Fibroblast of lung (primary cell): ENCODE measurements around the gene CEP192. TPM values are rescaled to one million over a fixed set of nuclear protein-coding genes. Genes with fewer than 3 reads are reported as not detected.
"Not testable (repeated sequence)": the region's sequence is repeated elsewhere in the genome, so short reads cannot be mapped to it uniquely, and the experiment has no call there.

Source experiments
- DNase-seq, 2 donors: peaks; one replicate each; pipeline versions ENCODE4 v3.0.0 to v3.0.0-alpha.2; 2010; ENCODE audit warnings: low read depth in 2 of 2
- H2AFZ ChIP-seq: 2 replicates; pipeline ENCODE4 v1.5.1; 2012; ENCODE audit warnings: low read length, control low read depth, inconsistent platforms
- H3K27ac ChIP-seq: 2 replicates; pipeline ENCODE4 v1.5.1; 2011; ENCODE audit warnings: low read length, control low read depth; ENCODE audit not compliant: insufficient read depth
- H3K27me3 ChIP-seq: 2 replicates; pipeline ENCODE4 v1.5.1; 2011; ENCODE audit warnings: mild to moderate bottlenecking, low read length; ENCODE audit not compliant: control insufficient read depth, insufficient read depth
- H3K36me3 ChIP-seq: 2 replicates; pipeline ENCODE4 v1.5.1; 2011; ENCODE audit warnings: low read length; ENCODE audit not compliant: control insufficient read depth, insufficient read depth
- H3K4me1 ChIP-seq: 2 replicates; pipeline ENCODE4 v1.5.1; 2011; ENCODE audit warnings: low read length; ENCODE audit not compliant: control insufficient read depth, insufficient read depth; ENCODE audit errors: extremely low read depth
- H3K4me2 ChIP-seq: 2 replicates; pipeline ENCODE4 v1.5.1; 2011; ENCODE audit warnings: low read length, control low read depth; ENCODE audit not compliant: insufficient read depth; ENCODE audit errors: extremely low read depth
- H3K4me3 ChIP-seq, 4 experiments: fragments of 200-600 bp in 1 of 4; sonication (generic) in 1 of 4; replicated peaks in 1 of 4; 2 replicates each; pipeline ENCODE4 v1.5.1; 2011 to 2016; ENCODE audit warnings: low read length in 4 of 4, low read depth in 3 of 4, mild to moderate bottlenecking in 3 of 4, control low read depth in 2 of 4, inconsistent platforms in 1 of 4, mixed read lengths in 1 of 4; ENCODE audit not compliant: insufficient read depth in 1 of 4; ENCODE audit errors: control extremely low read depth in 1 of 4
- H3K79me2 ChIP-seq: 2 replicates; pipeline ENCODE4 v1.5.1; 2012; ENCODE audit warnings: mild to moderate bottlenecking, low read length, inconsistent platforms; ENCODE audit not compliant: control insufficient read depth, insufficient read depth
- H3K9ac ChIP-seq: 2 replicates; pipeline ENCODE4 v1.5.1; 2011; ENCODE audit warnings: mild to moderate bottlenecking, low read length, control low read depth; ENCODE audit not compliant: insufficient read depth
- H3K9me3 ChIP-seq: 2 replicates; pipeline ENCODE4 v1.5.1; 2012; ENCODE audit warnings: low read depth, low read length; ENCODE audit not compliant: control insufficient read depth, insufficient read depth
- H4K20me1 ChIP-seq: 2 replicates; pipeline ENCODE4 v1.5.1; 2011; ENCODE audit warnings: low read length; ENCODE audit not compliant: control insufficient read depth, insufficient read depth; ENCODE audit errors: extremely low read depth
- CTCF ChIP-seq, 2 donors: IDR thresholded peaks in 1 of 2; conservative IDR thresholded peaks in 1 of 2; 1 replicate in 1 of 2; 2 replicates in 1 of 2; pipeline ENCODE4 v1.5.1; 2011 to 2012; ENCODE audit warnings: low read length in 2 of 2, control low read depth in 1 of 2, inconsistent platforms in 1 of 2, low read depth in 1 of 2, mild to moderate bottlenecking in 1 of 2
- EZH2 ChIP-seq: IDR thresholded peaks from 2 replicates; pipeline ENCODE4 v1.5.1; 2012; ENCODE audit warnings: low read length, control low read depth, mild to moderate bottlenecking; ENCODE audit errors: missing control alignments
- polyA plus RNA-seq, 2 donors: library from polyadenylated mRNA; depleted of rRNA in 1 of 2; stranded (reverse) in 1 of 2; unstranded in 1 of 2; fragments of >200 nt; gene quantifications; 2 replicates each; pipeline ENCODE4 v1.2.1, GENCODE V29; 2011 to 2012; ENCODE audit warnings: missing spikeins in 1 of 2
- total RNA-seq: library from RNA; depleted of rRNA; stranded (reverse); fragments of >200 nt; gene quantifications from 2 replicates; pipeline ENCODE4 v1.2.1, GENCODE V29; 2014

CEP192 gene
- total and polyA plus RNA-seq, 2 donors (not counting 1 experiment from before 2014, with no cell fraction given): 12.5 to 32.7 TPM

DNA sequence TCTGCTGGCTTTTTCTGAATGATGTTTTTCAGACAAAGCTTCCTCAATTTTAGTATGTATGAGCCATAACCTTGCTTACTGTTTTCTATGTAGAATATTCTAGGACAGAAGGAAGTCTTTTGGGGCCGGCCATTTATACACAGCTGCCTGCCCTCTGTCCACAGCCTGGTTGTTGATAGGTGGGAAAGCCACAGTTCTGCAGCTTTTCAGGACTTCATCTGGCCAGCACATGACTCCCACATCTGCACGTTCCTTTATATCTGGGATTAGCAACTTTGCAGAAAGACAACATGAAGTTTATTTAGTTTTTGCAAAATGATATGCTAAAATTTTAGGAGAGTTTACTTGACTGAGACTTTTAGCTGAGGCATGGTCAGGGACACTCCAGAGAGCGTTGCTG, 105.6 kb downstream of the CEP192 start:
- H3K79me2 ChIP-seq: no peaks in the 10 kb centered on the region
- no peaks in the 10 kb centered on the region for H3K4me1 ChIP-seq
- no peaks in the 10 kb centered on the region for H4K20me1 ChIP-seq
- no peak overlapping the region for H3K4me3 ChIP-seq
- H3K9ac ChIP-seq: no peak overlapping the region
- no peak for DNase-seq
- H3K27ac ChIP-seq: no peak overlapping the region
- no peak overlapping the region for H3K4me2 ChIP-seq
- H3K27me3 ChIP-seq: no peaks in the 10 kb centered on the region
- TF ChIP-seq CTCF (conservative IDR thresholded peaks at IDR 0.05 in 1 of 2, IDR thresholded peaks at IDR 0.05 in 1 of 2; ENCODE audit: low read depth in 1 of 2, low read length in 2 of 2): no peak
- TF ChIP-seq EZH2: no peak
- no peak overlapping the region for H2AFZ ChIP-seq
- H3K9me3 ChIP-seq: no peaks in the 10 kb centered on the region
- peaks cover 9% of the 10 kb centered on the region for H3K36me3 ChIP-seq

GRCh38 chr18:13098104-13098503, 106.9 kb downstream of the CEP192 start:
- not testable (repeated sequence) for H3K27ac ChIP-seq, H2AFZ ChIP-seq, DNase-seq, H3K9me3 ChIP-seq, H3K4me3 ChIP-seq, H3K9ac ChIP-seq, H3K79me2 ChIP-seq, H3K27me3 ChIP-seq, H3K4me1 ChIP-seq, H3K4me2 ChIP-seq, H4K20me1 ChIP-seq
- peaks cover 13% of the 10 kb centered on the region for H3K36me3 ChIP-seq

- TF ChIP-seq EZH2 (no peak), CTCF (conservative IDR thresholded peaks at IDR 0.05 in 1 of 2, IDR thresholded peaks at IDR 0.05 in 1 of 2; ENCODE audit: low read depth in 1 of 2, low read length in 2 of 2) (no peak)
- Histone ChIP-seq H3K27me3 (no peaks in the 10 kb centered on the region), H3K9ac (no peak overlapping the region), H3K4me3 (no peak overlapping the region), H3K4me1 (no peaks in the 10 kb centered on the region), H2AFZ (no peak overlapping the region), H3K36me3 (peaks cover 16% of the 10 kb centered on the region), H3K27ac (no peak overlapping the region), H3K9me3 (no peaks in the 10 kb centered on the region), H3K4me2 (no peak overlapping the region), H4K20me1 (no peaks in the 10 kb centered on the region), H3K79me2 (no peaks in the 10 kb centered on the region)
- no peak for DNase-seq
Observed at GRCh38 chr18:13099113-13099512, 108.0 kb downstream of the CEP192 start.
